Nucleus accumbens (tissue), 56 donors: Measurements from ENCODE around the gene FCER1G.
A peak's percentile ranks its signal among the peaks of the same experiment; 100 is the strongest.
"Not testable (repeated sequence)": the region's sequence is repeated elsewhere in the genome, so short reads cannot be mapped to it uniquely, and the experiment has no call there.

Source experiments
- DNase-seq, 56 donors: peaks; one replicate each; lab custom pipeline; 2025; lab: John Stamatoyannopoulos, UW

Gene FCER1G

GRCh38 chr1:161200992-161201835, 13.9 kb upstream of the FCER1G start:
- DNase-seq, result peak in 30 of 56 donors; percentile 26 to 74 (median 58)

GRCh38 chr1:161201836-161202712, 13.0 kb upstream of the FCER1G start, which contains the start of gene NDUFS2:
TSS of gene NDUFS2 (plus strand) at chr1:161202367. CDS start at chr1:161202386, 19 bp downstream.
- DNase-seq, result peak; percentile 62 to 100 (median 97)

- no peak for DNase-seq
Observed at GRCh38 chr1:161206411-161207140, 8.5 kb upstream of the FCER1G start.

- DNase-seq, result no peak
Observed at GRCh38 chr1:161207173-161207572, 7.9 kb upstream of the FCER1G start.

- DNase-seq, result peak in 44 of 56 donors; percentile 15 to 77 (median 43)
Observed at GRCh38 chr1:161209790-161210409, 5.2 kb upstream of the FCER1G start.

GRCh38 chr1:161214369-161214768, 726 bp upstream of the FCER1G start:
- no peak for DNase-seq

- DNase-seq, result peak in 1 of 56 donors; percentile 5
Observed at GRCh38 chr1:161216945-161217712, 2.0 kb downstream of the FCER1G start.

- no peak for DNase-seq
Observed at GRCh38 chr1:161217831-161218230, 2.7 kb downstream of the FCER1G start.

GRCh38 chr1:161218301-161219077, 3.4 kb downstream of the FCER1G start:
- no peak for DNase-seq

- DNase-seq, result no peak
Observed at GRCh38 chr1:161219078-161219892, 4.2 kb downstream of the FCER1G start.

- no peak for DNase-seq
Observed at GRCh38 chr1:161220002-161220401, 4.9 kb downstream of the FCER1G start.

GRCh38 chr1:161222175-161223019, 7.3 kb downstream of the FCER1G start:
- DNase-seq, result no peak

- no peak for DNase-seq
Observed at GRCh38 chr1:161223805-161224694, 9.0 kb downstream of the FCER1G start.

GRCh38 chr1:161224695-161225087, 9.6 kb downstream of the FCER1G start:
- not testable (repeated sequence) for DNase-seq

- no peak for DNase-seq
Observed at GRCh38 chr1:161225178-161225533, 10.1 kb downstream of the FCER1G start.
